Upper lobe of right lung (tissue), 1 donor: Measurements from ENCODE around the gene EXOC6. TPM values are rescaled to one million over a fixed set of nuclear protein-coding genes. Genes with fewer than 3 reads are reported as not detected.
"Not testable (repeated sequence)": the region's sequence is repeated elsewhere in the genome, so short reads cannot be mapped to it uniquely, and the experiment has no call there.

Experiments used
- ATAC-seq: fragments of 200-7000 bp; cut with Tn5 transposase; one replicate; pipeline ENCODE4 v1.9.1; 2020; ENCODE audit warnings: mild to moderate bottlenecking, moderate library complexity
- DNase-seq: peaks from one replicate; pipeline ENCODE4 v3.0.0-alpha.2; 2020
- H3K27ac ChIP-seq: fragments of 200-600 bp; one replicate; pipeline ENCODE4 v1.8.0; 2022
- H3K27me3 ChIP-seq: fragments of 200-600 bp; one replicate; pipeline ENCODE4 v1.8.0; 2022; ENCODE audit warnings: mild to moderate bottlenecking
- H3K36me3 ChIP-seq: fragments of 200-600 bp; one replicate; pipeline ENCODE4 v1.8.0; 2022
- H3K4me1 ChIP-seq: fragments of 200-600 bp; one replicate; pipeline ENCODE4 v1.8.0; 2022
- H3K4me3 ChIP-seq: fragments of 200-600 bp; one replicate; pipeline ENCODE4 v1.8.0; 2022; ENCODE audit warnings: mild to moderate bottlenecking
- H3K9me3 ChIP-seq: fragments of 200-600 bp; one replicate; pipeline ENCODE4 v1.8.0; 2022
- CTCF ChIP-seq: fragments of 200-600 bp; IDR thresholded peaks from one replicate; pipeline ENCODE4 v1.8.0; 2022; ENCODE audit warnings: antibody characterized with exemption
- intact Hi-C: fragments of 100-400 bp; cut with DNase I; formaldehyde crosslinking; loops from one replicate; pipeline ENCODE4 v1.11.0; 2022
- total RNA-seq: library from RNA; stranded (reverse); fragmentation: NEBNext Ultra II Directional; extraction: Animal tissue kit (Norgen Biotek cat#: 25700); gene quantifications from one replicate; pipeline ENCODE4 v1.2.1, GENCODE V29; 2021
- donor health status: DM: no; HTN: yes; CAD: no; lungs with severe emphysema.

The EXOC6 gene
- total RNA-seq, 1 donor from 2014 or later = 24.9 TPM

- intact Hi-C loops = no loop called here
- H3K9me3 ChIP-seq = no peaks in the 10 kb centered on the region
- H3K27ac ChIP-seq = no peak overlapping the region
- no peaks in the 10 kb centered on the region for H3K36me3 ChIP-seq
- ATAC-seq (no peak), DNase-seq (no peak)
- no peak overlapping the region for H3K4me3 ChIP-seq
- no peak for TF ChIP-seq CTCF
- no peaks in the 10 kb centered on the region for H3K27me3 ChIP-seq
- no peaks in the 10 kb centered on the region for H3K4me1 ChIP-seq
These were observed 90.5 kb downstream of the EXOC6 start for GRCh38 chr10:92938841-92939240.

- no peak for ATAC-seq
- Histone ChIP-seq H3K27me3 (no peaks in the 10 kb centered on the region), H3K4me1 (no peaks in the 10 kb centered on the region), H3K9me3 (no peaks in the 10 kb centered on the region), H3K27ac (no peak overlapping the region), H3K4me3 (no peak overlapping the region), H3K36me3 (peaks cover 21% of the 10 kb centered on the region)
- intact Hi-C loops = no loop called here
- no peak for DNase-seq
- TF ChIP-seq CTCF = no peak
These were observed 93.9 kb downstream of the EXOC6 start for GRCh38 chr10:92942226-92942625.

GRCh38 chr10:92946491-92946890, 98.2 kb downstream of the EXOC6 start:
- no peak for TF ChIP-seq CTCF
- ATAC-seq (no peak), DNase-seq (no peak)
- no peaks in the 10 kb centered on the region for H3K4me1 ChIP-seq
- peaks cover 48% of the 10 kb centered on the region for H3K36me3 ChIP-seq
- no peak overlapping the region for H3K4me3 ChIP-seq
- H3K9me3 ChIP-seq = no peaks in the 10 kb centered on the region
- intact Hi-C loops = no loop called here
- no peaks in the 10 kb centered on the region for H3K27me3 ChIP-seq
- H3K27ac ChIP-seq = no peak overlapping the region

GRCh38 chr10:92952573-92952972, 104.3 kb downstream of the EXOC6 start:
- H3K9me3 ChIP-seq, ATAC-seq, H3K27ac ChIP-seq, H3K4me3 ChIP-seq, H3K4me1 ChIP-seq, intact Hi-C loops, H3K27me3 ChIP-seq, DNase-seq: not testable (repeated sequence)
- peaks cover 31% of the 10 kb centered on the region for H3K36me3 ChIP-seq

- H3K36me3 ChIP-seq = peaks cover 8% of the 10 kb centered on the region
- no peak for ATAC-seq
- H3K4me3 ChIP-seq = no peak overlapping the region
- no peaks in the 10 kb centered on the region for H3K27me3 ChIP-seq
- H3K4me1 ChIP-seq = no peaks in the 10 kb centered on the region
- H3K27ac ChIP-seq = no peak overlapping the region
- no peak for DNase-seq
- H3K9me3 ChIP-seq = no peaks in the 10 kb centered on the region
- intact Hi-C loops = no loop called here
- TF ChIP-seq CTCF = no peak
These were observed 109.1 kb downstream of the EXOC6 start for GRCh38 chr10:92957223-92958010.

- intact Hi-C loops = no loop called here
- Histone ChIP-seq H3K27me3 (no peaks in the 10 kb centered on the region), H3K27ac (no peak overlapping the region), H3K4me1 (no peaks in the 10 kb centered on the region), H3K9me3 (no peaks in the 10 kb centered on the region), H3K36me3 (no peaks in the 10 kb centered on the region), H3K4me3 (no peak overlapping the region)
- DNase-seq (no peak), ATAC-seq (no peak)
- TF ChIP-seq CTCF = no peak
These were observed 113.3 kb downstream of the EXOC6 start for GRCh38 chr10:92961638-92962037.
